ENCODE data around the gene THAP7.
"Not testable (repeated sequence)": the region's sequence is repeated elsewhere in the genome, so short reads cannot be mapped to it uniquely, and the experiment has no call there.

Gene THAP7

GRCh38 chr22:21001601-21002325, at the start of gene THAP7:
Gene THAP7 (minus strand): TSS chr22:21002118. CDS start chr22:21001911, 207 bp downstream.
- peak; percentile 66 for DNase-seq

- no peak for DNase-seq
Observed at GRCh38 chr22:21051145-21051830, 49.4 kb upstream of the THAP7 start.

DNA sequence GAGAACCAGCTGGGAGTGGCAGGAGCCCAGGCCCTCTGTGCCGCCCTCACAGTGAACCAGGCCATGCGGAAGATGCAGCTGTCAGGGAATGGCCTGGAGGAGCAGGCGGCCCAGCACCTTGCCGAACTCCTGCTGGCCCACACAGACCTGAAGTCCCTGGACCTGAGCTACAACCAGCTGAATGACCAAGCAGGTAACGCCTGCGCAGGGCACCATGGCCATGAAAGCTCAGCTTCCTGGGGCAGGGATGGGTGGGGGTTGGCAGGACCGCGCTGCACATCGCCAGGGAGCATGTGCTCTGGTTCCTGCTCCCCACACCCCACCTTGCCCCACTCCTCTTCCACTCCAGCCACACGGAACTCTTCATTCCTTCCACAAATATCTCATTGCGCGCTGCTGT, 47.0 kb upstream of the THAP7 start:
- DNase-seq = not testable (repeated sequence)

DNA sequence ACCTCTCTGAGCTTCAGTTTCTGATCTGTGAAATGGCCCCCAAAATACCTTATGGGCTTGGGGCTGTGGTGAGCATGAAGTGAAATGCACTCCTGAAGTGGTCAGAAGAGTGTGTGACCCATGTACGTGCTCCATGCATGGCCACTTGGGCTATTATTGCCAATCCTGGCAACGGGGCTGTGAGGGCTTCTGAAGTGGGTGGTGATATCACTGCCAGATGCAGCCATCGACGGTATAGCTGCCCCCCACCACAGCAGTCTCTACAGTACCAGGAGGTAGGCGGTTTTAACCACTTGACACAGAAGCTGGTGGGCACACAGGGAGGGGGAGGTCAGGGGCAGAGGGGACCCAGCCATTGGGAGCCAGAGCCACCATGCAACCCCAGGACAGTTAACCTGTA, 46.5 kb upstream of the THAP7 start:
- not testable (repeated sequence) for DNase-seq

GRCh38 chr22:21047730-21048129, 45.8 kb upstream of the THAP7 start:
- peak; percentile 7 for DNase-seq

DNA sequence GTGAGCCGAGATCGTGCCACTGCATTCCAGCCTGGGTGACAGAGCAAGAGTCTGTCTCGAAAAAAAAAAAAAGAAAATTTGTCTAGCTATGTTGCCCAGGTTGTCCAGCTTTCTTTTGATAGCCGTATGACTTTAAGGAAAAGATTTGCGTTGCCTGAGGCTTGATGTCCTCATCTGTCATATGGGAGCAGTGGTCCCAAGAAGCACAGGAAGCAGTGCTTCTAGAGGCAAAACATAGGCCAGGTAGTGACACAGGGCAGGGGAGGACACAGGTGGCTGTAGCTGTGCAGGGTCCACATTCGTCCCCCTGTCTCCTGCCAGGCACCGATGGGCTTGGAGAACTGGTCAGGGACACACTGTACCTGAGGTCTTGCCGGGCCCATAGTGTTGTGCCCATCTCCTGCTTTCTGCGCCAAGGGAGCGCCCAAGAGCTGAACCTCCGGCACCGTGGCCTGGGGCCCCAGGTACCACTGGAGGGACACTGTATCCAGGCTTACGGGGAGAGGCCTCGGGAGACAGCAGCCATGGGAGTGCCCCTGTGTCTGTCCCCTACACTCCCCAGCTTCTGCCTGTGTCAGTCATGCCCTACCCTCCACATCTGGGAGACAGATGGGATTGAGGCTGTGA, 45.2 kb upstream of the THAP7 start:
- no peak for DNase-seq

GRCh38 chr22:21045585-21046294, 43.8 kb upstream of the THAP7 start, which contains the start of gene LRRC74B:
Gene LRRC74B (plus strand): TSS chr22:21045946. CDS start chr22:21045987, 41 bp downstream.
- DNase-seq = peak; percentile 45

- no peak for DNase-seq
Observed at GRCh38 chr22:21044931-21045584, 43.1 kb upstream of the THAP7 start.

GRCh38 chr22:21043860-21044535, 42.1 kb upstream of the THAP7 start:
- DNase-seq = no peak

DNA sequence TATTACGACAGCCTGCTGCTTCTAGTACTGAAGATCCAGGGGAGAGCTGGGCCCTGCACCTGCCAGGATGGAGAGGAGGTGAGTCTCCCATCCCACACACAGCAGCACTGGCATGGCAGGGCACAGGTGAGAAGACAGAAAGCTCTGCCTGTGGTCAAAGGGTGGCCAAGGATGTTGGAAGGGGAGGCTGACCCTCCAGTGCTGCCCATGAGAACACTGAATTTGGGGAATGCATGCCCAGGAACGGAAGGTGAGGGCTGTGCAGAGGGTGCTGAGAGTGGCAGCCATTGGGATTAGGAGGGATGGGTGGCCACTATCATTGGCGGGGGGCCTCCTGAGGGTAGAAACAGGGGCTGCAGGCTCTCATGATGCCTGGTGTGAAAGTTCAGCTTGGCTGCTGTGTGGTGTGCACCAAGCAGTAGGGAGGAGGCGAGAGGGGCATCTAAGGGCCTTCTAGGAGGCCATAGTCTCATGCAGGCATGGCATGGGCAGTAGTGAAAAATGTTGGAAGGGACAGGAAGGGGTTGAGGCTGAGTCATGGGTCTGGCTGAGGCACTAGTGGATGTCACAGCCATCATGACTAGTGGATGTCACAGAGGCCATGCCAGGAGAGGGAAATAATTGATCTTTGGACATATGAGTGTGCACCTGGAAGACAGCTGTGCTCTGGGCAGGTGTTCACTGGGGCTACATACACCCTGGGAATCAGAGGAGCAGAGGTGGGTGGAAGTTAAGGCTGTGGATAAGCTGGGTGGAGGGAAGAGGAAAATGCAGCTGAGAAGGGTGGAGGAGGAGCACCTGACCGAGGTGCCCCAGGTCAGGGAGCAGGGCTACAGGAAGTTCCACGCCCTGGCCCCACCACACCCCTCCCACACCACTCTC, 41.3 kb upstream of the THAP7 start:
- DNase-seq = no peak

- no peak for DNase-seq
Observed at GRCh38 chr22:21041937-21042336, 40.0 kb upstream of the THAP7 start.

GRCh38 chr22:21039158-21039557, 37.2 kb upstream of the THAP7 start:
- not testable (repeated sequence) for DNase-seq

- no peak for DNase-seq
Observed at GRCh38 chr22:21038405-21038804, 36.5 kb upstream of the THAP7 start.

- DNase-seq = no peak
Observed at GRCh38 chr22:21034989-21035388, 33.1 kb upstream of the THAP7 start.

DNA sequence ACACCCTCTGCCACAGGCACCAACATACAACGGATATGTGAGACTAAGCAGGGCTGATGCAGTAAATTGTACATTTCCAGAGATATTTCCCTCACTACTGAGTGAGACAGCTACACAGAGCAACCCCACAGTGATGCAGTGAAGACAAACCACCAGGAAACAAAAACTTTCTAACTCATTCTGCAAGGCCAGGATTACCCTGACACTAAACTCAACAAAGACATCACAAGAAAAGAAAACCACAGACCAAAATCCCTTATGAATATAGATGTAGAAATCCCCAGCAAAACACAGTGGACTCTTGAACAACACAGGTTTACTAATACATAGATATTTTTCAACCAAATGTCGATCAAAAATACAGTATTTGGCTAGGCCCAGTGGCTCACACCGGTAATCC, 32.0 kb upstream of the THAP7 start:
- no peak for DNase-seq

- DNase-seq = no peak
Observed at GRCh38 chr22:21032868-21033688, 31.2 kb upstream of the THAP7 start.

- no peak for DNase-seq
Observed at GRCh38 chr22:21032037-21032867, 30.3 kb upstream of the THAP7 start, which contains the start of gene SLC7A4. Gene SLC7A4 (minus strand): TSS chr22:21032561. CDS start chr22:21031812, 749 bp downstream.

- no peak for DNase-seq
Observed at GRCh38 chr22:21031545-21032036, 29.7 kb upstream of the THAP7 start.

All from NCI-H1417 treated with DMSO at 0.1 percent for 48 hours (cell line).